GM12891 (cell line): Measurements from ENCODE around the gene RAPGEF4.
"Not testable (repeated sequence)": the region's sequence is repeated elsewhere in the genome, so short reads cannot be mapped to it uniquely, and the experiment has no call there.

Source experiments
- DNase-seq: peaks from one replicate; pipeline ENCODE4 v3.0.0; 2011; ENCODE audit warnings: low spot score; ENCODE audit not compliant: insufficient read length
- FAIRE-seq: peaks from 2 replicates; lab custom pipeline; 2011; peaks lifted over from hg19 to GRCh38; lab: Jason Lieb, UNC
- PAX5 ChIP-seq: IDR thresholded peaks from 2 replicates; pipeline ENCODE4 v1.6.1; 2011; ENCODE audit warnings: low read length, moderate library complexity, mild to moderate bottlenecking; ENCODE audit not compliant: insufficient read depth, severe bottlenecking
- POLR2A ChIP-seq: IDR thresholded peaks from 2 replicates; pipeline ENCODE4 v1.6.1; 2011; ENCODE audit warnings: low read depth, low read length, control low read depth
- POLR2AphosphoS5 ChIP-seq: IDR thresholded peaks from 2 replicates; pipeline ENCODE4 v1.6.1; 2011; ENCODE audit warnings: low read depth, low read length, control low read depth
- POU2F2 ChIP-seq: IDR thresholded peaks from 2 replicates; pipeline ENCODE4 v1.6.1; 2011; ENCODE audit warnings: low read depth, mild to moderate bottlenecking, control low read depth, low read length, moderate library complexity
- SPI1 ChIP-seq: IDR thresholded peaks from 2 replicates; pipeline ENCODE4 v1.6.1; 2011; ENCODE audit warnings: low read depth, low read length, control low read depth
- TAF1 ChIP-seq: IDR thresholded peaks from 2 replicates; pipeline ENCODE4 v1.6.1; 2011; ENCODE audit warnings: low read depth, low read length, control low read depth

The RAPGEF4 gene

GRCh38 chr2:173087793-173088496 lies 352.3 kb downstream of the RAPGEF4 start:
- DNase-seq, result no peak
- FAIRE-seq, result no peak
- no peak for TF ChIP-seq SPI1
- no peak for TF ChIP-seq TAF1
- TF ChIP-seq POLR2A, result no peak
- no peak for TF ChIP-seq POLR2AphosphoS5
- TF ChIP-seq POU2F2, result no peak
- TF ChIP-seq PAX5, result no peak

- TF ChIP-seq TAF1 (no peak), SPI1 (no peak), POU2F2 (no peak), POLR2A (no peak), PAX5 (no peak), POLR2AphosphoS5 (no peak)
- FAIRE-seq, result no peak
- no peak for DNase-seq
Observed at GRCh38 chr2:173090276-173090877, 354.7 kb downstream of the RAPGEF4 start.

DNA sequence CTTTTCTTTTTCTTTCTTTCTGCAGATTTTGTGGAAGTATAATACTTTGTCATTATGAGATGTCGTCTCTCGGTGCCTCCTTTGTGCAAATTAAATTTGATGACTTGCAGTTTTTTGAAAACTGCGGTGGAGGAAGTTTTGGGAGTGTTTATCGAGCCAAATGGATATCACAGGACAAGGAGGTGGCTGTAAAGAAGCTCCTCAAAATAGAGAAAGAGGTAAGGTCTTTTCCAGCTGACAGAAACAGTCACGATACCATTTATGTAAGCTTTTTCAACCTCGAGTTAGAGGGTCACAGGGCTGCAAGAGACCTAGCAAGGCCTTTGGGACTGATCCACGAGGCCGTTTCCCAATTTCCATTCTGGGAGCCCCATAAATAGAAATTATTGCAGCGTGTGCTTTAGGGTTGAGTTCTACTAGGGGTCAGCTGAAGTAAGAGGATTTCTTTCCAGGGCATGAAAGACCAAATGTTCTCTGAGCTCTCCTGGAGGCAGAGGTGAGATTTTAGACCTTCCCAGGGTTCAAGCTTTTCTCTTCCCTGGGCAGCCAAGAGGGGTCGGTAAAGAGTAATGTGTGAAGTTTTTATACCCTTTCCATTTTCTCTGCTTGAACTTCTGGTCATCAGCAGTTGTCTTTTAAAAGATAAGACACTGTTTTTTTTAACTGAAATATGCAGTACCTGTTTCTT lies 355.5 kb downstream of the RAPGEF4 start:
- DNase-seq, result no peak
- no peak for FAIRE-seq
- TF ChIP-seq POLR2AphosphoS5 (no peak), PAX5 (no peak), POU2F2 (no peak), TAF1 (no peak), POLR2A (no peak), SPI1 (no peak)

DNA sequence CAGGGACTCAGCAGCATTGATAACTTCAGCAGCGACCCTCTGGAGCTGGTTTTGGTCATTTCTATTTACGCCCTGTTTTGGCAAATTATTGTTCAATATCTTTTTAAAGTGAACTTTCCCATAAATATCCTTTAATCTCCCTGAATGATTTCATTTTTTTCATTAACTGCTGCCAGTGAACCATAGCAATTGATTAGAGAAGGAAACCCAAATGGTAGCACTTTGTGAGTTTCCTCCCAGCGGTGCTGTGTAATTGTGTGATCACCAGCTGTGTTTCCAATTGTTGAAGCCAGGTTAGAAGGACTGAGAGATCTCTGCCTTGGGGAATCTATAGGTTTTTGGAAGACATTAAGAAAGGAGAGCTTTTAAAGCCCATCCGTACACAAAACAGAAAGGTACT lies 356.3 kb downstream of the RAPGEF4 start:
- TF ChIP-seq PAX5, result no peak
- TF ChIP-seq TAF1, result no peak
- TF ChIP-seq POU2F2, result no peak
- TF ChIP-seq POLR2AphosphoS5, result no peak
- TF ChIP-seq SPI1, result no peak
- no peak for TF ChIP-seq POLR2A
- DNase-seq, result no peak
- FAIRE-seq, result no peak

- no peak for FAIRE-seq
- no peak for TF ChIP-seq POLR2A
- TF ChIP-seq POLR2AphosphoS5, result no peak
- no peak for TF ChIP-seq POU2F2
- TF ChIP-seq PAX5, result no peak
- no peak for TF ChIP-seq TAF1
- TF ChIP-seq SPI1, result no peak
- no peak for DNase-seq
Observed at GRCh38 chr2:173092844-173093402, 357.3 kb downstream of the RAPGEF4 start.

DNA sequence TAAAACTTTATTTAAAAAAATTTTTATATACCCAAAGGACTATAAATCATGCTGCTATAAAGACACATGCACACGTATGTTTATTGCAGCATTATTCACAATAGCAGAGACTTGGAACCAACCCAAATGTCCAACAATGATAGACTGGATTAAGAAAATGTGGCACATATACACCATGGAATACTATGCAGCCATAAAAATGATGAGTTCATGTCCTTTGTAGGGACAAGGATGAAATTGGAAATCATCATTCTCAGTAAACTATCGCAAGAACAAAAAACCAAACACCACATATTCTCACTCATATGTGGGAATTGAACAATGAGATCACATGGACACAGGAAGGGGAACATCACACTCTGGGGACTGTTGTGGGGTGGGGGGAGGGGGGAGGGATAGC lies 358.0 kb downstream of the RAPGEF4 start:
- FAIRE-seq, DNase-seq: not testable (repeated sequence)

GRCh38 chr2:173094731-173095130 lies 359.1 kb downstream of the RAPGEF4 start:
- DNase-seq (no peak), FAIRE-seq (no peak)
- TF ChIP-seq TAF1 (no peak), POU2F2 (no peak), POLR2AphosphoS5 (no peak), PAX5 (no peak), POLR2A (no peak), SPI1 (no peak)

DNA sequence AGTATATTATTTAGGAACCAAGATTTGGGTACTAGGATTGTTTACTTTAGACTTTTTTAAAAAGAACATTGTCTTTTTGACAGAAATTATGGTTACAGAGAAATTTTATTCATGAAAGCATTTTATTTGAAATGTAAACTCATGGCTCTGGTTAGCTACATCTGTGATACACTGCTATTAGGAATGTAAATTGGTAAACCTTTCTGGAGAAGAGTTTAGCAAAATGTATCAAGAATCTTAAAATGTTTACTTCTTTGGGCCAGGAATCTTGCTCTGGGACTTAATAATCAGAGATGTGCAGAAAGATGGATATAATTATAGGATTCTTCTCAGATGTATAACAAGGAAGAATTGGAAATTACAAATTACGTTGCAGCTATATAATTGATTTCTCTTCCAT lies 359.7 kb downstream of the RAPGEF4 start:
- no peak for FAIRE-seq
- TF ChIP-seq TAF1 (no peak), SPI1 (no peak), POU2F2 (no peak), PAX5 (no peak), POLR2A (no peak), POLR2AphosphoS5 (no peak)

DNA sequence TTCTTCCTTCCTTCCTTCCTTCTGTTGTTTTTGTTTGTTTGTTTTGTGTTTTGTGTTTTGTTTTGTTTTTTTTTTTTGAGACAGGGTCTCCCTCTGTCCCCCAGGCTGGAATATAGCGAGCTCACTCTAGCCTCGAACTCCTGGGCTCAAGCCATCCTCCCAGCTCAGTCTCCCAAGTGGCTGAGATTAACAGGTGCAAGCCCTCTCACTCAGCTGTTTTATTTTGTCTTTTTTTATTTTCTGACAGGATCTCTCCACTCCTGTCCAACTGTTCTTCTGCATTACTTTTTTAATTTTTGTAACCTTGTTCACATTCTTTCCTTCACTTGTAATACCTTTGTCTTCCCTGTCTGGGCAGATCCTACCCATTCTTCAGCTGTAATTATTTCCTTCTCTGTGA lies 363.6 kb downstream of the RAPGEF4 start:
- DNase-seq, result no peak
- FAIRE-seq, result no peak
- TF ChIP-seq PAX5 (no peak), SPI1 (no peak), POLR2AphosphoS5 (no peak), POLR2A (no peak), POU2F2 (no peak), TAF1 (no peak)

More for the DNA sequence above, 359.7 kb downstream of the RAPGEF4 start:
- DNase-seq, result no peak
